SIG-M5 (cell line): ENCODE measurements around the gene GLYR1.
"Not testable (repeated sequence)": the region's sequence is repeated elsewhere in the genome, so short reads cannot be mapped to it uniquely, and the experiment has no call there.

Source experiments
- DNase-seq: peaks from one replicate; lab custom pipeline; 2025; lab: John Stamatoyannopoulos, UW

GLYR1 gene

GRCh38 chr16:4846901-4847773 is at the start of gene GLYR1, which contains the start of gene UBN1:
Gene GLYR1 (minus strand): TSS chr16:4847288. CDS start chr16:4847265, 23 bp downstream.
Gene UBN1 (plus strand): TSS chr16:4847481. CDS start chr16:4852918, 5,437 bp downstream.
- DNase-seq, result peak; percentile 61

- DNase-seq, result not testable (repeated sequence)
Measured at GRCh38 chr16:4896761-4897160, 49.7 kb upstream of the GLYR1 start.

DNA sequence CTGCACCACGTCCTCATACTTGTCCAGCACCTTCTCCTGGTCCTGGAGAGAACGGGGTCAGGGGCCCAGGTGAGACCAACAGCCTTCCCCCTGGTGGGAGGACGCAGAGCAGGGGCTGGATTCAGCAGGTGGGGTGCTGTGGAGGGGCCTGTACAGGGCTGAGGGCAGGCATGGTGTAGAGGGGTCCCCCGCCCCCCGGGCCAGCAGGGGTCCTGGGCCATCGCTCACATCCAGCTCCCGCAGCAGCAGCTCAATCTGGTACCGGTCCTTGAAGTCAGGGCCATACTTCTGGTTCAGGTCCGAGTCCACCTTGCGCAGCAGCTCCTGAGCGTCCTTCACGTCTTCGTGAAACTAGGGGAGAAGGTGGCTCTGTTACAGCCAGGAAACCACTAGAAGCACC is 48.3 kb upstream of the GLYR1 start:
- DNase-seq, result no peak

- no peak for DNase-seq
Measured at GRCh38 chr16:4894276-4895150, 47.4 kb upstream of the GLYR1 start.

- no peak for DNase-seq
Measured at GRCh38 chr16:4893103-4893862, 46.2 kb upstream of the GLYR1 start.

GRCh38 chr16:4892361-4893102 is 45.4 kb upstream of the GLYR1 start:
- no peak for DNase-seq

DNA sequence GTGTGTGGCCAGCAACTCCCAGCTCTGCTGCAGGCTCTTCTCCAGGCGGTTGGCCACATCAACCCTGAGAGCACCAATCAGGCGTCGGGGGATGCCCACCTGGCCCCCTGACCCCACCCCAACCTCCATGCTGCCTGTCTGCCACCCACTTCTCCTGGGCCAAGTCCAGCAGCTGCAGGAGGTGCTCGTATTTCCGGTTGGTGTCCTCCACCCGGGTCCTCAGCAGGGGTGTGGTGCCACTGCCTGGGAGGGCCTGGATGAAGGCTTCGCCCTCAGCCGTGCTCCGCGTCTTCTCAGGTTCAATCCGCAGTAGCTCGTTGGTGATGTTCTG is 44.8 kb upstream of the GLYR1 start:
- DNase-seq, result no peak

DNA sequence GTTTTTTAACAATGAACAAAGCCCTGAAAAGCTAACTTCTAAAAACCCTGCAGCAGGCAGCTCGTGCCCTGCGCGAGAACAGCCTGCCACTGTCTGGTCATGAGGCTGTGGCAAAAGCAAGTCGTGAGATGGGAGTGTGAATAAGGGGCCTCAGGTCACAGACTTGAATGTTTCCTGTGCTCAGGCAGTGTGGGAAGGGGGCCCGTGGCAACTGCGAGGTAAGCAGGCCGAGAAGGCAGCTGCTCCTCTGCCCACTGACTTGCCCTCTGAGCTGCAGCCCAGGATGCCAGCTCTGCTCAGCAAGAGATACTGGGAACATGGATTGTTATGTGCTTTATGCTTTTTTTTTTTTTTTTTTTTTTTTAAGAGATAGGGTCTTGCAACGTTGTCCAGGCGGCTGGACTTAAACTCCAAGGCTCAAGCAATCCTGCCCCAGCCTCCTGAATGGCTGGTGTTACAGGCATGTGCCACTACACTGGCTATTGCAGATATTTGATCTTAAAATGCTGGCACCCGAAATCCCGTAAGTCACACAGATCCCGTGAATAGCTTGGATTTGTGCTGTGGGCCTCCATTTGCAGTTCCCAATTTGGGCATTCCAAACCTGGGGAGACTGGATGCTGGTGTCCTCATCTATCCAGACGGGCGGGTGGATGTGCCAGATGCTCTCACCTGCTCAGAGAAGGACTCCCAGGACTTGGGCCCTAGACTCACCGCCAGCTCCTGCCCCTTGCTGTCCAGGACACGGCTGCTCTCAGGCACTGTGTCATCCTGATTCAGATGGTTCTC is 44.2 kb upstream of the GLYR1 start:
- DNase-seq, result no peak

GRCh38 chr16:4890686-4891085 is 43.6 kb upstream of the GLYR1 start:
- DNase-seq, result no peak

DNA sequence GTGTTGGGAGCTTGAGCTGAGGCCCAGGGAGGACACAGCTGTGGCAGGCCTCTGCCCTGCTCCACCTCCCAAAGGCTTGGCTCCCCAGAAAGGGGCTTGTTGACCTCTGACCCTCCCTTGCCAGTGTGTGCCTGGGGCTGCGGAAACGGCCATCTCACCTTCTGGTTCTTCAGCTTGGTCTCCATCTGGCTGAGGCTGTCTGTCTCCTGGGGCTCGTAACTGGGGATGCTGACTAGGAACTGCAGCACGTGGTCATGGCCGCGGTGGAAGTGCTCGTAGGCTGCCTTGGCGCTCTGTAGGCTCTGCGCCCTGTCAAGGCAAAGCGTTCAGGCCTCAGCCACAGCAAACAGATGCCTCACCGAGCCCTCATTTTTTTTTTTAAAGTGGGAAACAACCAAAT is 42.9 kb upstream of the GLYR1 start:
- DNase-seq, result no peak

DNA sequence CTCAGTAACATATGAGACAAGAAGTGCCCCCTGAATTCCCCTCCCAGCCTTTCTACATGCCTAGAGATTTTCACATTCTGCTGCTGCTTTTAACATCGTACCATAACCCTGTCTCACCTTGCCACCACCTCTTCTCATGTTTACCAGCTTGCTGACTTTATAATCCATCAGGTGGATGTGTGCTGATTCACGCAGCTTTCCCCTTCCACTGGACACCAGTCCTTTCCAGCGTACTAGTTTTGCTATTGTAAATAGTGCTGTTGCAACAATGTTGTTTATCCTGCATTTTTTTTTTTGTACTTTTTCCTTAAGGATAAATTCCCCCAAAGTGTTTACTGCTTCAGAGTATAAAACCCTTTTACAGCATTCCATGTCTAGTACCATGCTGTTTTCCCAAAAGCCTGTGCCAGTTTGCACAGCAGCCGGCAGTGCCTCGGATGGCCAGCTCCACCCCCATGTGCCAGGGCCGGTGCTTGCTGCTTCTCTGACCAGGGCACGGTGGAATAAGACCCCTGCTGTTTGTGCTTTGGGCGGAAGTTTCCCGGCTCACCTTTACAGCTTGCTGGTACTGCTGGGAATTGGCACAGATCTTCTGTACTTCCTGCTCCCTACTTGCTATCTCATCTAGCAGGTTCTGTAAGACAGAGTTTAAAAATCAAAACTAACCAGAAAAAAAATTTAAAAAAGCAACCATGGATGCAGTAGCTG is 41.5 kb upstream of the GLYR1 start:
- no peak for DNase-seq

GRCh38 chr16:4886151-4886550 is 39.1 kb upstream of the GLYR1 start:
- DNase-seq, result no peak

DNA sequence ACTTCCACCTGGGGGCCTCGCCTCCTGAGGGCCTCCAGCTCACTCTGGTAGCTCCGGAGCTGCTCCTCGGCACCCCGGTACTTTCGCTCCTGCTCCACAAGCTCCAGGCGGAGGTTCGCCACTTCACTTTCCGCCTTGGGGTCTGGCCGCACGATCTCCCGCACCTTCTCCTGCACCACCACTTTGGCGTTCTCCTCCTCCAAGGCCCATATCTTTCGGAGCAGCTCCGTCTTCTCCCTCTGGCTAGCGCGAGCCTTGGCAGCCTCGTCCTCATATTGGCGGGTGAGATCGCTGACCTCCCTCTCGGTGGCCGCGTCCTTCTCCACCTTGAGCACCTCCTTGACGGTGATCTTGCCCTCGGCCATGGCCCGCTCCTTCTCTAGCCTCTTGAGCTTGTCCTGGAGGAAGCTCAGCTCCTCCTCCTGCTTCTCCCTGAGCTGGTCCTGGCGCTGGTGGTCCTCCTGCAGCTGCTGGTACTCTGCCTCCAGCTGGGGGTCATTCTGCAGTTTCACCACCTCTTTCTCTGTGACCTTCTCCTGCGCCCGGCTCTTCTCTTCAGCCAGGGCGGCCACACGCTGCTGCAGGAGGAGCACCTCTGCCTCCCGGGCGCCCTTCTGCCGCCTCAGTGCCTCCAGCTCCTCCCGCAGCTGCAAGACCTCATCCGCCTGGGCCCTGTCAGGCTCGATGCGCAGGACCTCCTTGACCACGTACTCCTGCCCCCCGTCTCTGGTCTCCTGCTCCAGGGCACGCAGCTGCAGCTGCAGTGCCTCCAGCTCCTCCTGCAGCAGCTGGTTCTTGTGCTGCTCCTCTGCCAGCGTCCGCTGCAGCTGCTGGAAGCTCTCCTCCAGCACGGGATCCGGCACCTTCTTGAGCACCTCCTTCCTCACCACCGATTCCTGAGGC is 38.1 kb upstream of the GLYR1 start:
- no peak for DNase-seq

- no peak for DNase-seq
Measured at GRCh38 chr16:4884209-4884608, 37.1 kb upstream of the GLYR1 start.

DNA sequence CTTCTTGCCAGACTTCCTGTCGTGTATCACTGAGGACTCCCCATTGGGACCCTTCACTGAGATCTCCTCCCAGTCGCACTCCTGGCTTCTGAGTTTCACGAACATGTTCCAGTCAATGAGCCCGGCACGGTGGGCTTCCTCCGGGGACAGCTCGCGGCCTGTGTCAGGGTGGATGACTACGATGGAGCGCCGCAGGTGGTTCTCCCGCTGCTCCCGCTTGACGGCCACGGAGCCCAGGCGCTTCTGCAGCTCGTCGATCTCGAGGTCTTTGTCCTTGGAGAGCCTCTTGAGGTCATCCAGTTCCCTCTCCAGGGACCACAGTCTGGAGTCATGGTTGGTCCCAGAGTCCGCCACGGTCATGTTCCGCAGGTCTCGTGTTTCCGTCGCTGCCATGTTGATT is 36.4 kb upstream of the GLYR1 start:
- no peak for DNase-seq

DNA sequence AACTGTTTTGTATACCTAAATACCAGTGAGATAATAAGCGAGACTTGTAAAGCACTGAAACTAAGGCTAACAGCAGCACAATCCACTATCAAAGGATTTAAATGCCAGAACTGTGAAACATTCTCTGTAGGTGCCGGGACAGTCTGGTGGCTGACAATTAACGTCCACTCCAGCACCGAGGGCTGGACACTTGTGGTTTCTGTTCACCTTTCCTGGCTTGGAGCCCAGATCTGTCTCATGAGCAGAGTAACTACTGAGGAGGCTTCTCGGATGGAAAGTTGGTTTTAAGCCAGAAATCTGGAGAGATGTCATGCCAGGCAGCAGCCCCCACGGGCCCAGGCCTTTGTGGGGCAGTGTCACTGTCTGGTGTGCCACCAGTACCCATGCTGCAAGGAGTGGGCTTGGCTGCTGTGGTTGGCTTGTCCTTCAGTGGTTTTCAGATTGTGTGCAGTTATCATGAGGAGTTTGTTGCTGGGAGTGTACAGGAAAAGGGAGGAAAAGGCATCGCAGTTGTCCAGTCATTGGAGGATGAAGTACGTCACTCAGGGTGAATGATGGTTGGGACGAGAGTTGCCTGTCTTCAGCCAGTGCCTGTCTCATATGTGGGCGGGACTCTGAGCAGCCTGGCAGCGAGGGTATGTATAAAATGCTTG is 35.7 kb upstream of the GLYR1 start:
- no peak for DNase-seq

GRCh38 chr16:4882000-4882632 is 35.0 kb upstream of the GLYR1 start:
- DNase-seq, result no peak

- DNase-seq, result no peak
Measured at GRCh38 chr16:4880006-4880580, 33.0 kb upstream of the GLYR1 start.
